GM12892 (cell line): ENCODE results near the gene RPP30.

Source experiments
- POLR2A ChIP-seq: IDR thresholded peaks from 2 replicates; pipeline ENCODE4 v1.6.1; 2011; ENCODE audit warnings: low read depth, low read length, control low read depth
- POLR2AphosphoS5 ChIP-seq: IDR thresholded peaks from 2 replicates; pipeline ENCODE4 v1.6.1; 2011; ENCODE audit warnings: low read depth, low read length, control low read depth

GRCh38 chr10:90930070-90930837 is 58.5 kb downstream of the RPP30 start:
- TF ChIP-seq POLR2A (no peak), POLR2AphosphoS5 (no peak)
